Measurements from ENCODE around the gene GALNT18. TPM values are rescaled to one million over a fixed set of nuclear protein-coding genes. Genes with fewer than 3 reads are reported as not detected.

GALNT18 gene
- total and polyA plus RNA-seq, 4 donors = 2.1 to 11.0 (median 3.8) TPM

- Histone ChIP-seq H3K27ac (ENCODE audit: low read depth in 1 of 2, low read length in 2 of 2) (no peak overlapping the region), H3K27me3 (ENCODE audit: control insufficient read depth in 4 of 4, insufficient read depth in 4 of 4, low read length in 3 of 4) (no peaks in the 10 kb centered on the region), H3K9ac (ENCODE audit: low read depth in 1 of 2, low read length in 2 of 2) (no peak overlapping the region), H3K4me1 (ENCODE audit: control insufficient read depth in 4 of 4, insufficient read depth in 4 of 4, low read length in 3 of 4) (peaks cover 4 to 25% (median 20%) of the 10 kb centered on the region in 4 donors), H3K4me3 (ENCODE audit: low read depth in 1 of 3, low read length in 3 of 3) (no peak overlapping the region), H3K9me3 (ENCODE audit: control insufficient read depth in 4 of 4, low read length in 3 of 4) (no peaks in the 10 kb centered on the region), H3K36me3 (ENCODE audit: control insufficient read depth in 4 of 4, insufficient read depth in 3 of 4, low read depth in 1 of 4, low read length in 3 of 4) (no peaks in the 10 kb centered on the region)
- TF ChIP-seq TAF1 (conservative IDR thresholded peaks at IDR 0.05) (no peak), MAX (IDR thresholded peaks at IDR 0.05) (no peak), FOXA1 (IDR thresholded peaks at IDR 0.05) (no peak), RAD21 (IDR thresholded peaks at IDR 0.05) (no peak), GABPA (IDR thresholded peaks at IDR 0.05 in 1 of 2, conservative IDR thresholded peaks at IDR 0.05 in 1 of 2) (no peak), HNF4A (conservative IDR thresholded peaks at IDR 0.05) (no peak), ATF3 (IDR thresholded peaks at IDR 0.05) (no peak), NR2F2 (IDR thresholded peaks at IDR 0.05) (no peak)
- TF ChIP-seq, protein P1, sequence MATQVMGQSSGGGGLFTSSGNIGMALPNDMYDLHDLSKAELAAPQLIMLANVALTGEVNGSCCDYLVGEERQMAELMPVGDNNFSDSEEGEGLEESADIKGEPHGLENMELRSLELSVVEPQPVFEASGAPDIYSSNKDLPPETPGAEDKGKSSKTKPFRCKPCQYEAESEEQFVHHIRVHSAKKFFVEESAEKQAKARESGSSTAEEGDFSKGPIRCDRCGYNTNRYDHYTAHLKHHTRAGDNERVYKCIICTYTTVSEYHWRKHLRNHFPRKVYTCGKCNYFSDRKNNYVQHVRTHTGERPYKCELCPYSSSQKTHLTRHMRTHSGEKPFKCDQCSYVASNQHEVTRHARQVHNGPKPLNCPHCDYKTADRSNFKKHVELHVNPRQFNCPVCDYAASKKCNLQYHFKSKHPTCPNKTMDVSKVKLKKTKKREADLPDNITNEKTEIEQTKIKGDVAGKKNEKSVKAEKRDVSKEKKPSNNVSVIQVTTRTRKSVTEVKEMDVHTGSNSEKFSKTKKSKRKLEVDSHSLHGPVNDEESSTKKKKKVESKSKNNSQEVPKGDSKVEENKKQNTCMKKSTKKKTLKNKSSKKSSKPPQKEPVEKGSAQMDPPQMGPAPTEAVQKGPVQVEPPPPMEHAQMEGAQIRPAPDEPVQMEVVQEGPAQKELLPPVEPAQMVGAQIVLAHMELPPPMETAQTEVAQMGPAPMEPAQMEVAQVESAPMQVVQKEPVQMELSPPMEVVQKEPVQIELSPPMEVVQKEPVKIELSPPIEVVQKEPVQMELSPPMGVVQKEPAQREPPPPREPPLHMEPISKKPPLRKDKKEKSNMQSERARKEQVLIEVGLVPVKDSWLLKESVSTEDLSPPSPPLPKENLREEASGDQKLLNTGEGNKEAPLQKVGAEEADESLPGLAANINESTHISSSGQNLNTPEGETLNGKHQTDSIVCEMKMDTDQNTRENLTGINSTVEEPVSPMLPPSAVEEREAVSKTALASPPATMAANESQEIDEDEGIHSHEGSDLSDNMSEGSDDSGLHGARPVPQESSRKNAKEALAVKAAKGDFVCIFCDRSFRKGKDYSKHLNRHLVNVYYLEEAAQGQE (IDR thresholded peaks at IDR 0.05) = no peak
- 85% methylated on average over 3 of the region's 3 CpGs for WGBS
- no peak for DNase-seq (ENCODE audit: low spot score)
Observed at GRCh38 chr11:11454671-11455223, 167.1 kb downstream of the GALNT18 start.

- TF ChIP-seq HNF4A (conservative IDR thresholded peaks at IDR 0.05) (peak; percentile 92 to 98), TAF1 (conservative IDR thresholded peaks at IDR 0.05) (no peak), SP1 (IDR thresholded peaks at IDR 0.05) (peak; percentile 82), EGR1 (IDR thresholded peaks at IDR 0.05; ENCODE audit: low read depth in 2 of 2) (peak in 1 of 2 donors; percentile 34), RAD21 (IDR thresholded peaks at IDR 0.05) (peak; percentile 53 to 73), YY1 (IDR thresholded peaks at IDR 0.05) (peak; percentile 58), MAX (IDR thresholded peaks at IDR 0.05) (peak; percentile 65), RXRA (IDR thresholded peaks at IDR 0.05) (peak; percentile 87 to 90), FOXA1 (IDR thresholded peaks at IDR 0.05) (peak; percentile 39), ATF3 (IDR thresholded peaks at IDR 0.05) (no peak), GABPA (IDR thresholded peaks at IDR 0.05 in 1 of 2, conservative IDR thresholded peaks at IDR 0.05 in 1 of 2) (peak in 1 of 2 donors; percentile 30), ZBTB33 (IDR thresholded peaks at IDR 0.05) (peak; percentile 68), JUND (IDR thresholded peaks at IDR 0.05) (peak; percentile 59 to 67), FOXA2 (IDR thresholded peaks at IDR 0.05) (no peak), HNF4G (IDR thresholded peaks at IDR 0.05) (peak; percentile 88), NR2F2 (IDR thresholded peaks at IDR 0.05) (peak; percentile 60)
- TF ChIP-seq, protein P2, sequence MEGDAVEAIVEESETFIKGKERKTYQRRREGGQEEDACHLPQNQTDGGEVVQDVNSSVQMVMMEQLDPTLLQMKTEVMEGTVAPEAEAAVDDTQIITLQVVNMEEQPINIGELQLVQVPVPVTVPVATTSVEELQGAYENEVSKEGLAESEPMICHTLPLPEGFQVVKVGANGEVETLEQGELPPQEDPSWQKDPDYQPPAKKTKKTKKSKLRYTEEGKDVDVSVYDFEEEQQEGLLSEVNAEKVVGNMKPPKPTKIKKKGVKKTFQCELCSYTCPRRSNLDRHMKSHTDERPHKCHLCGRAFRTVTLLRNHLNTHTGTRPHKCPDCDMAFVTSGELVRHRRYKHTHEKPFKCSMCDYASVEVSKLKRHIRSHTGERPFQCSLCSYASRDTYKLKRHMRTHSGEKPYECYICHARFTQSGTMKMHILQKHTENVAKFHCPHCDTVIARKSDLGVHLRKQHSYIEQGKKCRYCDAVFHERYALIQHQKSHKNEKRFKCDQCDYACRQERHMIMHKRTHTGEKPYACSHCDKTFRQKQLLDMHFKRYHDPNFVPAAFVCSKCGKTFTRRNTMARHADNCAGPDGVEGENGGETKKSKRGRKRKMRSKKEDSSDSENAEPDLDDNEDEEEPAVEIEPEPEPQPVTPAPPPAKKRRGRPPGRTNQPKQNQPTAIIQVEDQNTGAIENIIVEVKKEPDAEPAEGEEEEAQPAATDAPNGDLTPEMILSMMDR (IDR thresholded peaks at IDR 0.05; ENCODE audit: low read depth, low read length, missing input control) = peak; percentile 45
- TF ChIP-seq, protein P1 (IDR thresholded peaks at IDR 0.05) = peak; percentile 68
- no peak overlapping the region for H3K9ac ChIP-seq (ENCODE audit: low read depth in 1 of 2, low read length in 2 of 2)
- peaks cover 7 to 46% (median 39%) of the 10 kb centered on the region in 4 donors for H3K4me1 ChIP-seq (ENCODE audit: control insufficient read depth in 4 of 4, insufficient read depth in 4 of 4, low read length in 3 of 4)
- no peaks in the 10 kb centered on the region for H3K27me3 ChIP-seq (ENCODE audit: control insufficient read depth in 4 of 4, insufficient read depth in 4 of 4, low read length in 3 of 4)
- WGBS = 20% methylated on average over 4 of the region's 4 CpGs
- no peak for DNase-seq (ENCODE audit: low spot score)
- peak overlapping the region in 1 of 2 donors; percentile 38 for H3K27ac ChIP-seq (ENCODE audit: low read depth in 1 of 2, low read length in 2 of 2)
- no peaks in the 10 kb centered on the region for H3K9me3 ChIP-seq (ENCODE audit: control insufficient read depth in 4 of 4, low read length in 3 of 4)
- H3K36me3 ChIP-seq (ENCODE audit: control insufficient read depth in 4 of 4, insufficient read depth in 3 of 4, low read depth in 1 of 4, low read length in 3 of 4) = peaks cover 0 to 7% (median 0%) of the 10 kb centered on the region in 4 donors
- H3K4me3 ChIP-seq (ENCODE audit: low read depth in 1 of 3, low read length in 3 of 3) = peak overlapping the region in 2 of 3 donors; percentile 40 to 44
Observed at GRCh38 chr11:11451501-11452005, 170.3 kb downstream of the GALNT18 start.

Measured in liver (tissue), 9 donors.